ENCODE results near the gene U2AF2.

The U2AF2 gene

DNA sequence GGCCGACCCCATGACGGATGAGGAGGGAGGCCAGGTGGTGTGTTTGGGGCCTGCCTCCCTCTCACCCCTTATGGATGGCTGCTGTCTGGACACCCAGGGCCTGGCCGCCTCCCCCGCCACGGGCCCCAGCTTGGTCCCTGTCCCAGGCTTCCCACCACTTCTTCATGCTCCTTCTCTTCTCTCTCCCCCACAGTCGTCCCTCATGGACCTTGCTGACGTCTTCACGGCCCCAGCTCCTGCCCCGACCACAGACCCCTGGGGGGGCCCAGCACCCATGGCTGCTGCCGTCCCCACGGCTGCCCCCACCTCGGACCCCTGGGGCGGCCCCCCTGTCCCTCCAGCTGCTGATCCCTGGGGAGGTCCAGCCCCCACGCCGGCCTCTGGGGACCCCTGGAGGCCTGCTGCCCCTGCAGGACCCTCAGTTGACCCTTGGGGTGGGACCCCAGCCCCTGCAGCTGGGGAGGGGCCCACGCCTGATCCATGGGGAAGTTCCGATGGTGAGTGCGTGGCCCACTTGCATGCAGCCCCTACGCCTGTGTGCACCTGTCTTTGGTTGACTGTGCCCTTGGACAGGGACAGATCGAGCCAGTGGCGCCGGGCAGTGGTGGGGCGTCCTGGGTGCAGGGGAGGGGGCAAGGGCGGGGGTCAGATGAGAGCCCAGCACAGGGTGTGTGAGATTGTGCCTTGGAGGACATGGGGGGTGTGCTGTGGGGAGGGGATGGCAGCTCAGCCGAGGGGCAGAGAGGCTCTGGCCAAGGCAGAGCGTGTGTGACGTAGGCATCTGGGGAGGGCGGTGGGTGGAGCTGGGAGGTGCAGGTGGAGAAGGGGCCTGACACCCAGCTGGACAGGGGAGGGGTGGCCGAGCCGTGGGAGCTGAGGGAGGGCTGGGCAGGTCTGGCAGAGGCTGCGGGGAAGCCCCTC is 37.0 kb downstream of the U2AF2 start:
- DNase-seq = peak; percentile 29

DNA sequence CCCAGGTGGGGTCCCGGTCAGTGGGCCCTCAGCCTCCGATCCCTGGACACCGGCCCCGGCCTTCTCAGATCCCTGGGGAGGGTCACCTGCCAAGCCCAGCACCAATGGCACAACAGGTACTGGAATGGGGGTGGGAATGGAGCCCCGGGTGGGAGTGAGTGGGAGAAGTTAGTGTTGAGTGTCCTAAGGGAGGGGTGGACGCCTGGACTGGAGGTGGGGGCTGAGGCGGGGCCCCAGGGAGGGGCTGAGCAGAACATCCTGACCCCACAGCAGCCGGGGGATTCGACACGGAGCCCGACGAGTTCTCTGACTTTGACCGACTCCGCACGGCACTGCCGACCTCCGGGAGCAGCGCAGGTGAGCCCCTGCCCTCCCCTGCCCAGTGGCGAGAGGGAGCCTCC is 37.8 kb downstream of the U2AF2 start:
- DNase-seq = peak; percentile 22

DNA sequence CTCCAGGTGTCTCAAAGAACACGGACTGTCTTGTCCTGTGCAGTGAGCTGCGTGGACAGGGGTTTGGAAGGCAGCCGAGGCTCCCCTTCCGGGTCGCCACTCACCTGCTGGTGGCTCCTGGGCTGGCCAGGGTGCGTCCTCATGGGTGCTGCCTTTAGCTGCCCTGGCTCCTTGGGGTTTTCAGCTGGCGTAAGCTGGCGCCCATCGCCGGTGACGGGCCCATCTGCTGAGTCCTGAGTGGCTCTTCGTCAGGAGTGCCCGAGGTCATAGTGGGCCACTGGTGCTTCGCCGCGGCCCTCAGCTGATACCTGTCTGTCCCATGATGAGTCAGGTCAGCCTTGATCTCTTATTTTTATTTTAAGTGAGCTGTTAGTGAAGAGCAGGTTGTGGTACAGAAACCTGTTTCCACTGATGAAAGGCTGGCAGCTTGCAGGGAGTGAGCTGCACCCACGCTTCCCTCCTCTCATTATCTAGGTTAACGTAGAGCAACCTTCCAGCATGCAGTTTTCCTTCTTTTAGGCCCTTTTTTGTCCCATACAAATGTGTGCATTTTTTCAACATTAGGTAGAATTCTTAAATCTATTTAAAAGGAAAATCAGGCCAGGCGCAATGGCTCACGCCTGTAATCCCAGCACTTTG is 38.6 kb downstream of the U2AF2 start:
- no peak for DNase-seq

DNA sequence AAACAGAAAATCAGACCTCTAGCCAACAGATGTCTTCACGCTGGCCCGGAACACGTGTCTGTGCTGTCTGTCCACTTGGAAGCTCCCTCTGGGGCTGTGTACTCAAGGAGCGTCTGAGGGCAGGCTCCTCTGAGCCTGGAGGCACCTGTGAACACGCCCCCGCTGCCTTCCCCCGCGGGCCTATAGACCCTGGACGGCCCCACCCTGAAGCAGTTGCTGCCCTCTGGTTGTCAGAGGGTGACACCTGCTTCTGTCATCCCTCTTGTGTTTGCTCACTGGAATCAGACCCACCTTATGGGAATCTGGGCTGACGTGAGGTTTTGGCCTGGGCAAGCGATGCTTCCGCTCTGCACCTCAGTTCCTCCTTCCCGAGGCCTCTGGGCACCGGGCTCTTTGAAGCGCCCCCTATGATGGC is 39.4 kb downstream of the U2AF2 start:
- peak; percentile 19 for DNase-seq

DNA sequence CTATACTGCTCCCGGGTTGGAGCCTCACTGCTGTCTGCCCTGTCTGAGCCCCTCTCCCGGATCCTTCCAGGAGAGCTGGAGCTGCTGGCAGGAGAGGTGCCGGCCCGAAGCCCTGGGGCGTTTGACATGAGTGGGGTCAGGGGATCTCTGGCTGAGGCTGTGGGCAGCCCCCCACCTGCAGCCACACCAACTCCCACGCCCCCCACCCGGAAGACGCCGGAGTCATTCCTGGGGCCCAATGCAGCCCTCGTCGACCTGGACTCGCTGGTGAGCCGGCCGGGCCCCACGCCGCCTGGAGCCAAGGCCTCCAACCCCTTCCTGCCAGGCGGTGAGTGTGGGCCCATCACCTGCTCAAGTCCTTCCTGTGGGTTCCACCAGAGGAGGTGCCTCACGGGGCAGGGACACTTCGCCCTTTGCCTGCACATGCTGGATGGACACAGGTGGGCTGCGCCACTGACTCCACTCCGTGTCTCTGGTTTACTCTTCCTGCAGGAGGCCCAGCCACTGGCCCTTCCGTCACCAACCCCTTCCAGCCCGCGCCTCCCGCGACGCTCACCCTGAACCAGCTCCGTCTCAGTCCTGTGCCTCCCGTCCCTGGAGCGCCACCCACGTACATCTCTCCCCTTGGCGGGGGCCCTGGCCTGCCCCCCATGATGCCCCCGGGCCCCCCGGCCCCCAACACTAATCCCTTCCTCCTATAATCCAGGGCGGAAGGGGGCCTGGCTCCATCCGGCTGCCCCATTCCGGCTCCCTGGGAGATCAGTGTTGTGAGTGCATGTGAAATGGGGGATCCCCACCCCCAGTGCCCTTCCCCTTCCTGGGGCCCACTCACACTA is 40.0 kb downstream of the U2AF2 start:
- DNase-seq = peak; percentile 25

DNA sequence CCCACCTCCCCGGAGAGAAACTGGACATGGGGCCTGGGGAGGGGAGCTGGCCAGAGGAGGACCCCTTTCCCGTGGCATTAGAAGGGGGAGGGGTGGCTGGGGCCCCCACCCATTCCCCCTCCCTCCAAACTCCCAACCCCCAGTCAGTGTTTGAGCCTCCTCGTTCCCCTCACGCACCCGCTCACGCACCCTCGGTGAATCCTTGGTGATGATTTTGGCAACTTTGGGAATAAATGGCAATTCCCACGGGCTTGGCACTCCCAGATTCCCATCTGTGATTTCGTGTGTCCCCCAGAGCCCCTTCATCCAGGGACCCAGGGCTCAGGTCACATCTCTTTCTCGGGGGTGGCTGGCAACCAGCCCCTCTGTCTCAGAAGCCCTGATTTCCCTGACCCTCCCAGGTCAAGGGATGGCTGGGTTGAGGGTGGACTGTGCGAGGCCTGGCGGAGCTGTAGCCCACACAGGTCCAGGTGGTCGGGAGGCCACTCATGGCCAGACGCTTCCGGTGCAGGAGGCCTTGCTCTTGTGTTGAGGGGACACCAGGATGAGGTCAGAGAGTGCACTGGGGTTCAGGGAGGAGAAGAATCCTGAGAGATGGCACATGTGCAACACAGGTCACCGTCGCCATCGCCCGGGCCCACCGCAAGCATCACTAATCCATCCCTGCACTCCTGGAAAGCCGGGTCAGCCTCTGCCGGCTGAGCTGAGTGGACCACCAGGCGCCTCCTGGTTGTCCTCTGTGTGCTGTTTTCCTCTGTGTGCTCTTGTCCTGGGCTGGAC is 40.9 kb downstream of the U2AF2 start:
- DNase-seq = peak; percentile 30

DNA sequence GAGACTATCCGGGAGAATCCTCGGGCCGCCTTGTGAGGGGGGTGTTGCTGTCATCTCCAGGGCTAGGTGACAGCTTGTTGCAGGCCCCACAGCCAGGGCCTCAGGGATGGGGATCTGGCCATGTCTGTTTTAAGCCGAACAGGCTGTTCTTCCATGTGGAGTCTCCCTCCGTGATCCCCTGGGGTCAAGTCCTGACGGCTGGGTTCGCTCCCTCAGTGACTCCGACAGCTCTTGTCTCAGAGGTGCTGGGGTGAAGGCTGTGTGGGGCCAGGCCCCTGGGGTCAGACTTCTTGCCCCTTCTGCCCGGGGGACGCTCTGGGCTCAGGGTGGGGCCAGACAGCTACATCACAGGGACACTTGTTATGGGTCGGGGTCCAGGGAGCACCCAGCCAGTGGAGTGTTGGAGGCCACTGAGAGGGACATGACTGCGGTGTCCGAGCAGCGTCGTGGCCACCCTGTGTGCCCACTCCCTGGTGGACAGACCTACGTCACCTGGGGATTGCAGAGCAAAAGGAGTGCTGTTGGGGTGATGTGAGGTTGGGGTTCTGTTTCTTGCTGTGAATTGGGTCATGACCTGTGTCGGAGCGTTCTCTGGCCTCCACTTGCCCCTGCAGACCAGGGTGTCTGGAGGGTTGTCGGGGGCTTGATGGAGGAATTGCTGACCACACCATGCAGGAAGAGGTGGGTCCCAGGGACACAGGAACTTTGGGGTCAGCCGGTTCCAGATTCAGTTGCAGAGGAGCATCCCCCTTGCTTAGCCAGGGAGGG is 41.6 kb downstream of the U2AF2 start:
- no peak for DNase-seq

DNA sequence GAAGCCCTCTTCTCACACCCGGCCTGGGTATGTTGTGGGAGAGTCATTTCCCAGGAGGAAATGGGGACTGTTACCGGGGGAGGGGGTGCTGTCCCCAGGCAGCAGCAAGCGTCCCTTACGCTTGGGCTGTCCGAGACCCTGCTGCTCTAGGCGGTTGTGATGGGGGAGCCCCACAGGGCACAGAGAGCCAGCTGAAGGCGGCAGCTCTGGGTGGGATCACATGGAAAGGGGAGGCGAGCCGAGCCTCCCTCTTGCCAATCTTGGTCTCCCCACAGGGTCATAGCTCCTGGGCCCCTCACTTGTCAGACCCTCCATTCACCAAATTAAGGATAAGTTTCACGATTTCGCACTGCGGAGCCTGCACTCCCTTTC is 42.2 kb downstream of the U2AF2 start:
- no peak for DNase-seq

DNA sequence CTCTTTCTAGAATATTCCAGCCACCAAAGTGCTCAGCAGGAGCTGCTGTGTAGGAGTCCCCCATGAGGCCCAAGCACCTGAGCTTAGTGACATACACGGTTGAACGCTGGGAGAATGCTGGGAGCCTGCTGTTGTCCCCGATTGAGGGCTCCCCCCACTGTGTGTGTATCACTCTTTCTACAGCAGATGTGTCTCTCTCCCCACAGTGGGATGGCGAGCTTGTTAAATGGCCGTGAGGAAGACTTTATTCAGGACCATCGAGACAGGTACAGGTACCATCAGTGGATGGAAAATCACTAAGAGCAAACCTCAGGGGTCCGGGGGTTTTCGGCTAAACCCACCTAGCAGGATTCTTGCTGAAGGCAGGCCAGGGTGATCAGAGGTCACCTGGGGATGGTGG is 42.9 kb downstream of the U2AF2 start:
- DNase-seq = no peak

DNA sequence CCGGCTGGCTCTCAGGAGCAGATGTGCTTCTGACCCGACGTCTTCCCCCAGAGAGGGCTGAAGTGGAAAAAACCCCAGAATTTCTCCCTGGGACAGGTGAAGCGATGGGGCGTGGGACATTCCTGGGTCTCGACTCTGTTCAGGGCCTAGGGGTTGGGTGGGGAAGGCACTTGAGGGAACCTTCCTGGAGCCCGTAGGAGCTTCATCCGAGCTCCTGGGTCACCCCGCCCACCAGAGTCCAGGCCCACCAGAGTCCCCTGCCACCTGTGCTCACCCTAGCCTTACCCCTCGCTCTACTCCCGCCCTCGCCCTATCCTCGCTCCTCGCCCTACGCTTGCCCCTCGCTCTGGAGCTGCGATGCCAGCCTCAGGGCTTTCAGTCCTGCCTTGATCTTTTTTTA is 43.4 kb downstream of the U2AF2 start:
- DNase-seq = no peak

DNA sequence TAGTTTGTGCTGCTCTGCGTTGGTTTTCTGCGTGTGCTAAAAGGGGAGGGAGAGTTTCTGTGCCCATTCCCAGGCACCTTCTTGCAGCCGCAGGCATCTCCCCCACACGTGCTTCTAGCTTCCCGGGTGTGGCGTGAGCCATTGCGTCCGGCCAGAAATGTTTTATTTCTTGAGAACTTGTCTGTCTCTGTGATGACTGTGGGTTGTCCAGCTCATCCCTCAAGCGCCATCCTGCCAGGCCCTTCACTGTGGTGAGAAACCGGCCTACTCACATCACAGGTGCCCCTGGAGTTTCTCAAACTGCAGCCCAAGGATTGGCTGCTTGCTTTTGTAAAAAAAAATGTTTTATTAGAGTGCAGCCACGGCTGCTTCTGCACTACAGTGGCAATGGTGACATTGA is 44.4 kb downstream of the U2AF2 start:
- no peak for DNase-seq

DNA sequence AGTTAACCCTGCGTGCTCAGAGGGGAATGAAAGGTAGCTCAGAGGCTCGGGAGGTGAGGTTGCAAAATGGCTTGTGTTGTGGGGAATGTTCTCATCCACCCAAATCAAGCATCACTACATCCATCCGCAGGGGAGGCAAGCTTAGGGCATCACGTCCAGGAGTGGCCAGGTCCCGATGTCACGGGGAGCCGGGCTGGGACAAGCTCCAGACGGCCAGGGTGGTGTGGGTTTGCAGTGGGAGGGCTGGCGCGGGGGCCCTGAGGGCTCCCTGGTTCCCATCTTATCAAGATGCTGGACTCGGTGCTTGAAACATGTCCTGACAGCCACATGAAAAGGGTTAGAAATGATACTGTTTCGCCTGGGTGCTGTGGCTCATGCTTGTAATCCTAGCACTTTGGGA is 46.0 kb downstream of the U2AF2 start:
- no peak for DNase-seq

DNA sequence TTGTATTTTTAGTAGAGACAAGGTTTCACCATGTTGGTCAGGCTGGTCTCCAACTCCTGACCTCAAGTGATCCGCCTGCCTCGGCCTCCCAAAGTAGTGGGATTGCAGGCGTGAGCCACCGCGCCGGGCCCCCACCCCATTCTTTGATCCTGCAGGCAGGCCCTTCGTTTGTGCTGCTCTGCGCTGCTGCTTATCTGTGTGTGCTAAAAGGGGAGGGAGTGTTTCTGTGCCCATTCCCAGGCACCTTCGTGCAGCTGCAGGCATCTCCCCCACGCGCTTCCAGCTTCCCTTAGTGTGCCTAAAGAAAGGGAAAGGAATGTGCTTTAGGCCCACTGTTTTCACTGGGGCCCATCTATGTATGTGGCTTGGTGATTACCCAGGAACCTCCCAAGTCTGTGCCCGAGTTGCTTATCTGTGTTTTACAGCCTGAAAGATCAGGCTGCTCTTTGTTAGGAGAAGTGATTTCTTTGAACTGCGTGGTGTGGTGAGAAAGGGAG is 47.3 kb downstream of the U2AF2 start:
- no peak for DNase-seq

DNA sequence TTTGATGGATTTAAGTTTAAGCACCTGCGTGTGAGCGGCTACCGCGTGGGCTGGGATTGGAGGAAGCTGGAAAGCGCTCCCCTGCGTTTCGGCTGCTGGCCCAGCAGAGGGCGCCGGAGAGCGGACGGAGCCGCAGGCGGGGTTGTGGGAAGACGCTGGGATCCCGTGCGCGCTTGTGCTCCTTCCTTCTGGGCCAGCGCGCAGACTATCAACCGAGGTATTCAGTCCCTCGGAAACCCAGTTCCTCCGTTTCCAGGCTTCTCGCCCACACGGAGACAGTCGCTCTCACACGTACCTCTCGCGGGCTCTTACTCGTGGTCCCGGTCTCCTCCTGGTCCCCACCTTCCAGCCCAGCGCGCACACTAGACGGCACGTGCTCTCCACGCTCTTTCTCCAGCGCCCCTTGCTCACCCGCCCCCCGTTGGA is 49.0 kb downstream of the U2AF2 start:
- no peak for DNase-seq

DNA sequence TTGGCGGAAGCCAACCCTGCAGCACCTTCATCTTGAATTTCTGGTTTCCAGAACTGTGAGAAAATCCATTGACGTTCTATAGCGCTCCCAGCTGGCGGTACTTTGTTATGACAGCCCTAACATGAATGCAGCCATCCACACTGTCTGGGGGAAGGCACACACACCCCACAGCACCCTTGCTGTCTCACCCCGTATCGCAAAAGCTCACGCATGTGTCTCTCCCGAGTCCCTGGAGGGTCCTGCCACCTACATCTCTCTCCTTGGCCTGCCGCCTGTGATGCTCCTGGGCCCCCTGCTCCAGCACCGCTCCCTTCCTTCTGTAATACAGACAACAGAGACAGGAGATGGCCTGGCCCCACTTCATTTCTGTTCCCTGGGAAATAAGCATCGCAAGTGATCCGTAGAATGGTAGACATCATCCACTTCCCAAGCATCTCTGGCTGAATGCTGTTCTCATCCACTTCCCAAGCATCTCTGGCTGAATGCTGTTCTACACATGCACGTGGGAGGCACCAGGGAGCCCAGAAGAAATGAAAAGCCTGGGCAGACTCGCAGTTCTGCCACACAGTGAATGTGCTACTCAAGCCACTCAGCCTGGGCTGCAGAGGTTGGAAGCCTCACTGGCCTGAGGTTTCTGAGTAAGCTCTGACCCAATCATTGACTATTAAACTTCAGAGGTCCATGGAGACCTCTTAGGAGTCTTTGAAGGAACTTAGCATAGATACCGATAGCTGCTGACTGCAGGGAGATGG is 49.8 kb downstream of the U2AF2 start:
- no peak for DNase-seq

DNA sequence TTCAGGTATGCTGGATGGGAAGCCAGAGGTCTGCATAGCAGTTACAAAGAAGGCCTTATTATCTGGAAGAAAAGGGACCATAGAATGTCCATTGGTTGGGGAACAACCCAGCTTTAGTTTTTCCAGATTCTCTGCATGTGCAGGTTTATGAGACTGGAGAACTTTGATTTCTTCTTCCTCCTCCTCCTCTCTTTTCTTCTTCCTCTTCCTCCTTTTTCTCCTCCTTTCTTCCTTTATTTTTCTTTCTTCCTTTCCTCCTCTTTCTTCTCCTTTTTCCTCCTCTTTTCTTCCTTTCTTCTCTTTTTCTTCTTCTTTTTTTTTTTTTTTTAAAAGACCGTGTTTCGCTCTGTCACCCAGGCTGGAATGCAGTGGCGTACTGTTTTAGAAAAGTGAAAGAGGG is 51.1 kb downstream of the U2AF2 start:
- DNase-seq = no peak

DNA sequence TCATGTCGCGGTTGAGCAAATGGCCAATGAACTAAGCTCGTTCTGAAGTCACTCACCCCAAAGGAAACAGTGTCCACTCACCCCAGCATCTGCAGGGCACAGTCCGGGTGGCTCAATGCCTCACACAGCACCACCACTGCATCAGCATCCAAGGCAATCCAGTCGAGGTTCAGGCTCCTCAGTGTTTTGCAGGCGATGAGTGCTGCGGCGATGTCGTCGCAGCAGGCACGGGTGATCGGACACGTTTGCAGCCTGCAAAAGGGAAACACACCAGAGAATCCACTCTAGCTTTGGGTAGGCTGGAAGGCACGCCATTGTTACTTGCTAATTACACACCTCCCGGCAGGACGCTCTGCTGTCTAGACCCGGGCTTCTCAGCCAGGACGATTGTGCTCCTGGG is 56.9 kb downstream of the U2AF2 start:
- no peak for DNase-seq

DNA sequence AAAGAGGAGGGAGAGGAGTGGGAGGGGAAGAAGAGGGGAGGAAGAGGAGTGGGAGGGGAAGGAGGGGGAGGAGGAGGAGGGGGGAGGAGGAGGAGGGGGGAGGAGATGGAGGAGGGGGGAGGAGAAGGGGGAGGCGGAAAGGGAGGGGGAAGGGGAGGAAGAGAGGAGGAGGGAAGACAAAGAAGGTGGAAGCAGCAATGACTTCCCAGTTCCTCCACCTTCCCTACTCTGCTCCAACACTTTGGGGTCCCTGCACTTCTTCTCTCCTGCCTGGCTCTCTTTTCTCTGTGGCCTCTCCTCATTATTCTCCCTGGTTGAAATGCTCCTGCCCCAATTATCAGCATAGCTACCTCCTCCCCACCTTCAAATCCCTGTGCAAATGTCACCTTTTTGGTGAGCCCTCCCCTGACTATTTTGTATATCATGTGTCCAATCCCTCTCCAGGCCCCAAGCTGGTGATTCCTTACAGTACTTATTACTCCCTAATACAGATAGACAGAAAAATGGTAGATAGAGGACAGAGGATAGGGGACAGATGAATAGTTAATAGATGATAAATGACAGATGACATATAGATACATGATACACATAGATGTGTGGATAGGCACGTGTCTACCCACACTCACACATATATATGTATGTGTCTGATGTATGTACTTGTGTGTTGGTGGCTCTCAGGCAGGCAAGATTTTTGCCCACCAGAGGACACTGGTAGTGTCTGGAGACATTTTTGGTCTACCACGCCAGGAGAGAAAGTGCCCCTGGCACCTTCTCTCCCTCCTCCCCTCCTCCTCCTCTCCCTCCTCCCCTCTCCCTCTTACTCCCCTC is 58.2 kb downstream of the U2AF2 start:
- no peak for DNase-seq

DNA sequence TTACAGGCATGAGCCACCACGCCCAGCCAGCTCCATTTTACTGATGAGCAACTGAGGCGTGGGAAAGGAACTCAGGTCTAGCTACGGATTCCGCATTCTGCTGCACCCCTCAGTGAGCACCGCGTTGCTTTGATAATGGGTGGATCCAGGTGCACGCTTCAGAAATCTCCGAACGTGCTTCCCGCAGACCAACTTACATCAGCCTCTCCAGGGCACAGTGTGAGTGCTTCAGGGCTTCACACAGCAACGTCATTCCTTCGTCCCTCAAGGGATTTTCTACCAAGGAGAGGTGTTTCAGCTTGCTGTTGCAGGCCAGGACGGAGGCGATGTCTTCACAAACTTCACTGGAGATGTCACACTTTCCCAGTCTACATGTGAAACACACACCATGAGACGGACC is 61.7 kb downstream of the U2AF2 start:
- DNase-seq = no peak

DNA sequence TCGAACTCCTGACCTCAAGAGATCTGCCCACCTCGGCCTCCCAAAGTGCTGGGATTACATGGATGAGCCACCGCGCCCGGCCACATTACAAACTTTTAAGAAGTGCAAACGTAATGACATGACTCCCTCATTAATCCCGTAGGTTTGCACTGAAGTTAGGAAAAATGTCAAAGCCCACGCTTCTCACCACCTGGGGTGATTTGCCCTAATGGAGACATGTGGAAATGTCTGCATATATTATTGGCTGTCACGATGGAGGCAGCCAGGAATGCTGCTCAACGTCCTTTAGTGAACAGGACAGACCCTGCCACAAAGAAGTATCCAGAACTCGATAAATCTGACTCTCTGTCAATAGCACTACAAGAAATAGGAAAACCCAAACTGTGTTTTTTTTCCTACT is 62.4 kb downstream of the U2AF2 start:
- no peak for DNase-seq

Measured in left hindlimb (tissue), 1 donor.